Measurements from ENCODE around the gene KCNH5.
"Not testable (repeated sequence)": the region's sequence is repeated elsewhere in the genome, so short reads cannot be mapped to it uniquely, and the experiment has no call there.

The KCNH5 gene

DNA sequence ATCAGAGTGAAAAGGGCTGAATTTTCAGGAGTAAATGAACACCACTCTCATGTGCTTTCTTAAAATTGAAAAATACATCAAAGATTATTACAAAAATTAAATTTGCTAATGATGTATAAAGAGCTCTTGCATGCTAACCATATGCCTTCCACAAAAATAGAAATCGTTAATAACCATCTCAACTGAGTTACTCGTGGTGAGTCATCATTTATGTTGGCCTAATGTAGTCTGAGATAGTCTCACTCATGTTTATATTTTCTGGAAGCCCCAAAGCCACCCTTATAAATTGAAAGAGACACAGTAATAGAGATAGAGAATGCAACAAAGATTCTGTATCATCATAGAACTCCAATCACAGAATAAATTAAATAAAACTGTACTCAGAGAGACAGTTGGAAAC, 131.2 kb downstream of the KCNH5 start:
- no peak for DNase-seq (ENCODE audit: low spot score in 2 of 2)

DNA sequence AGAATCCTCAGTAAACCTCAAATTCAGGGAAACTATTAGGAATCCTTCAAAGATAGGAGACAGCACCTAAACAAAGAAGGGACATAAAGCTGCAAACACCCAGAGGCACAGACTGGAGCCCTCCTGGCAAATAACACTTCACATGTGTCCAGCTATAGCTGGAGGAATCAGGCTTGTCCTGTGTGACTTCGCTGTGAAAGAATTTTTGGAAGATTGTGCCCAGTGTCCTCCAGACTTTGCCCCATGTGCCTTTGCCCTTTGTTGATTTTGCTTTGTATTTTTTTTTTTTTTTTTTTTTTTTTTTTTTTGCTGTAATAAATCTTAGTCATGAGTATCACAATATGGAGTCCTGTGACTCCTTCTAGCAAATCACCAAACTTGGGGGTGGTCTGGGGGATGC, 136.8 kb downstream of the KCNH5 start:
- Mint-ChIP-seq H3K9me3 (peaks cover 6% of the 10 kb centered on the region), H3K4me1 (no peaks in the 10 kb centered on the region), H3K27me3 (no peaks in the 10 kb centered on the region), H3K36me3 (ENCODE audit: insufficient read depth) (no peaks in the 10 kb centered on the region), H3K4me3 (no peak overlapping the region), H3K27ac (ENCODE audit: low read depth) (no peak overlapping the region)
- DNase-seq (ENCODE audit: low spot score in 2 of 2) (no peak), ATAC-seq (replicated peaks; ENCODE audit: extremely low read depth, poor library complexity, severe bottlenecking) (no peak)

More for the DNA sequence above, 131.2 kb downstream of the KCNH5 start:
- no peak overlapping the region for H3K4me3 Mint-ChIP-seq
- no peak for ATAC-seq (replicated peaks; ENCODE audit: extremely low read depth, poor library complexity, severe bottlenecking)
- H3K4me1 Mint-ChIP-seq = no peaks in the 10 kb centered on the region
- no peaks in the 10 kb centered on the region for H3K27me3 Mint-ChIP-seq
- H3K27ac Mint-ChIP-seq (ENCODE audit: low read depth) = no peak overlapping the region
- peaks cover 5% of the 10 kb centered on the region for H3K9me3 Mint-ChIP-seq
- H3K36me3 Mint-ChIP-seq (ENCODE audit: insufficient read depth) = no peaks in the 10 kb centered on the region

DNA sequence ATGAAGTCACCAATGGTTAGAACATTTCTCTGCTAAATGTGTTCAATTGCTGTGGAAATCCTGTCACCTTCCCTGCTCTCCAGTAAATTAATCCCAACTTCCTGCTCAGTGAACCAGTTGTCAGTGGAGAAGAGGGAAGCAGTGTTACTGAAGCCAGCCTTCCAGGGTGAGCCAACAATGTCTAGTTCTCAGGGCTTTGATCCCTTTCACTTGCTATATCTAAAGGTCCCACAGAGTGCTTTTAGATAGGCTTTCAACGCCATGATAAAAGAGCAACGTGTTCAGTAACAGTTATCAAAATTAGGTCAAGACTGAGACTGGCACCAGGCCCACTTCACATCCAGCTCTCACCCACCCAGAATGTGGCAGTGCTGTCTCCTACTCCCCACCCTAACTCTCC, 139.7 kb downstream of the KCNH5 start:
- Mint-ChIP-seq H3K27me3 (no peaks in the 10 kb centered on the region), H3K4me1 (no peaks in the 10 kb centered on the region), H3K9me3 (peaks cover 12% of the 10 kb centered on the region)

DNA sequence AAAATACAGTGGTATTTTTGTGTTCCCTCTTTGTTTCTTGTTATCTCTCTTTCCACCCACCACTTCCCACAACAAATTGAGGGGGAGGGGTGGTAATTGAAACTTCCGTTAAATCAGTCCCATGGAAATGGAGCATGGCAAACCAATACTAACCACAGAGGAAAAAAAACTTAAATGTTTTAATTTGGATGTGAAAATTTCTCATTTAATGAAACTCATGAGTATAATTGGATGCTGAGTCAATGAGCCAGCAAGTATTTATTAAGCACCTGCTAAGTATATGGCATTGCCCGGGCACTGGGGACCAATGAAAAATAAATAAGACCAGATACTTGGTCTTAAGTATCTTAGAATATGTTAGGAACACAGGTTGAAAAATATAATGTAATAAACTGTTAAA, 147.5 kb downstream of the KCNH5 start:
- Mint-ChIP-seq H3K27me3 (no peaks in the 10 kb centered on the region), H3K27ac (ENCODE audit: low read depth) (no peak overlapping the region), H3K9me3 (no peaks in the 10 kb centered on the region), H3K4me3 (no peak overlapping the region), H3K4me1 (no peaks in the 10 kb centered on the region), H3K36me3 (ENCODE audit: insufficient read depth) (no peaks in the 10 kb centered on the region)
- DNase-seq (ENCODE audit: low spot score in 2 of 2) (no peak), ATAC-seq (replicated peaks; ENCODE audit: extremely low read depth, poor library complexity, severe bottlenecking) (no peak)

More for the DNA sequence above, 139.7 kb downstream of the KCNH5 start:
- ATAC-seq (replicated peaks; ENCODE audit: extremely low read depth, poor library complexity, severe bottlenecking) (no peak), DNase-seq (ENCODE audit: low spot score in 2 of 2) (no peak)
- no peak overlapping the region for H3K27ac Mint-ChIP-seq (ENCODE audit: low read depth)
- no peaks in the 10 kb centered on the region for H3K36me3 Mint-ChIP-seq (ENCODE audit: insufficient read depth)
- no peak overlapping the region for H3K4me3 Mint-ChIP-seq

DNA sequence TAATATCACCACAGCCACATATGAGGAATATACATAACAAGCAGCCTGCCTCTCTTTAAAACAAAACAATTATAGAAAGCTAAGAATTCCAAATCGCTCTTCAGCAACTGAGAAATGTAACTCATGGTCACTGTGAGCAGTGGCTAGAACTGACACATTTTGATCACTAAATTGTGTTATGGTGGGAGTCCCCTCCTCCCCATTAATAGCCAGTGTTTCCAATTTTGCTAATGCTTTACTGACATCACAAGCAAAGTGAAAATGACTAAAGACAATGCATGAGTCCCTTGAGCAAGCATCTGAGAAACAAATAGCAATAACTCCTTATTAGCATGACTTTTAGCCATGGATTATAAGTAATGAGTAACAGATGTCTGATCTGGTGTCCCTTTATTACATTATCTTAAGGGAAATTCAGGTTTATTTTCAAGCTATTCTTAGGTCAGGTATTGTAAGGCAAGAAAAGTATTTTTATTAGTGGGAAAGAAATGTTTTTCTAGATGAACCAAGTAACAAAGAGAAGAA, 148.3 kb downstream of the KCNH5 start:
- ATAC-seq (replicated peaks; ENCODE audit: extremely low read depth, poor library complexity, severe bottlenecking) = no peak
- no peaks in the 10 kb centered on the region for H3K27me3 Mint-ChIP-seq
- H3K36me3 Mint-ChIP-seq (ENCODE audit: insufficient read depth) = no peaks in the 10 kb centered on the region
- H3K4me1 Mint-ChIP-seq = no peaks in the 10 kb centered on the region
- no peak overlapping the region for H3K4me3 Mint-ChIP-seq
- no peak overlapping the region for H3K27ac Mint-ChIP-seq (ENCODE audit: low read depth)
- no peaks in the 10 kb centered on the region for H3K9me3 Mint-ChIP-seq
- DNase-seq (ENCODE audit: low spot score in 2 of 2) = no peak

DNA sequence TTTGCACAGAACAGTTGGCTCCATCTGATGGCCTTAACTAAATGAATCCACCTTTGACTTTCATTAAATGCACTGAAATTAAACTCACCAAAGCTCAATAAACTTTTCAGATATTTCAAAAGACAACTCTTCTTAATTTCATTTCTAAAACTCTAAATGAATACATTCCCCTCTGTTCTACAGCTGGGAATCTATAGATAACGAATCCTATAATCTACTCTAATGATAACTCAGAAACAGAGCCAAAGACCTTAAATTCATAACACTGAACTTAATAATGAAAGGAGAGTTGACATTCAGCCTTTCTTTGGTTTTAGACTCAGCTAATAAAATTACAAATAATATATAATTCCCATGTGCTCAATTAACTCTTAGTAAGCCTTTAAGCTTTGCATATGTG, 150.5 kb downstream of the KCNH5 start:
- no peak overlapping the region for H3K4me3 Mint-ChIP-seq
- DNase-seq (ENCODE audit: low spot score in 2 of 2) = no peak
- ATAC-seq (replicated peaks; ENCODE audit: extremely low read depth, poor library complexity, severe bottlenecking) = no peak
- H3K27ac Mint-ChIP-seq (ENCODE audit: low read depth) = no peak overlapping the region
- H3K4me1 Mint-ChIP-seq = no peaks in the 10 kb centered on the region
- H3K27me3 Mint-ChIP-seq = no peaks in the 10 kb centered on the region
- H3K36me3 Mint-ChIP-seq (ENCODE audit: insufficient read depth) = no peaks in the 10 kb centered on the region
- H3K9me3 Mint-ChIP-seq = no peaks in the 10 kb centered on the region

DNA sequence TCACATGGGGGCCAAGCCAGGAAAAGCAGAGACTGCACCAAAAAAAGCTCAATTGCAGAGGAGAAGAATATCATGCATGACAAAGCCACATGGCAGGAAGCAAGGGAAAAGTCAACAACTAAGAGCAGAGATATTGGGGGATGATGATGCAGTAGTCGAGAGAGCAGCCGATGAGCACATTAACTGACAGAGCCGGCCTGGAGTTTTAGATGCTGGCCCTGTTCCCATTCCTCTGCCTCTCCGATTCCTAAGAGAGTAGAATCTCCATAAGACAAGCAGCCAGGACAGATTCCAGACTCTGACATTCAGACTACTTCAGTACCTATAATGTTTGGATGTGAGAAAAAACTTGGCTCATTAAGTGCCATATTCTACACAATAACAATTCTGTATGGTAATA, 155.9 kb downstream of the KCNH5 start:
- no peaks in the 10 kb centered on the region for H3K27me3 Mint-ChIP-seq
- H3K36me3 Mint-ChIP-seq (ENCODE audit: insufficient read depth) = no peaks in the 10 kb centered on the region
- H3K27ac Mint-ChIP-seq (ENCODE audit: low read depth) = no peak overlapping the region
- no peaks in the 10 kb centered on the region for H3K9me3 Mint-ChIP-seq
- no peaks in the 10 kb centered on the region for H3K4me1 Mint-ChIP-seq
- DNase-seq (ENCODE audit: low spot score in 2 of 2) = no peak
- no peak for ATAC-seq (replicated peaks; ENCODE audit: extremely low read depth, poor library complexity, severe bottlenecking)
- H3K4me3 Mint-ChIP-seq = no peak overlapping the region

DNA sequence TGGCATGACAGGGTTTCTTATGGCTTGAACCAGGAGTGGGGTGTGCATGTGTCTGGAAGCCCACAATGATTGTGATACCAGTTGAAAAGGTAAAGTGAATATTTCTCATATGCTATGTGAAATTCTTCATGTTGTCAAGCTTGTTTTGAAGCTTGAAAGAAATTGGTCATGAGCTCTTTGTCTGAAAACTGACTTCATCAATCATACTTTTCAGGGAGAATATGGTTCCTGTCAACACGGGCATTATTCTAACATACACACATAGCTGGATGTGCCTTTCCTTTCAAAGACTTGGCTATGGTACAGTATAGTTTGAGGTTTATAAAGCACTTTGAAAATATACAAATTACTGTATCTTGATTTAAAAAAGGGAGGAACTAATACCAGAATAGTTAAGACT, 158.8 kb downstream of the KCNH5 start:
- Mint-ChIP-seq H3K27me3 (no peaks in the 10 kb centered on the region), H3K36me3 (ENCODE audit: insufficient read depth) (no peaks in the 10 kb centered on the region), H3K9me3 (no peaks in the 10 kb centered on the region), H3K4me3 (no peak overlapping the region), H3K27ac (ENCODE audit: low read depth) (no peak overlapping the region), H3K4me1 (no peaks in the 10 kb centered on the region)
- DNase-seq (ENCODE audit: low spot score in 2 of 2) (no peak), ATAC-seq (replicated peaks; ENCODE audit: extremely low read depth, poor library complexity, severe bottlenecking) (no peak)

DNA sequence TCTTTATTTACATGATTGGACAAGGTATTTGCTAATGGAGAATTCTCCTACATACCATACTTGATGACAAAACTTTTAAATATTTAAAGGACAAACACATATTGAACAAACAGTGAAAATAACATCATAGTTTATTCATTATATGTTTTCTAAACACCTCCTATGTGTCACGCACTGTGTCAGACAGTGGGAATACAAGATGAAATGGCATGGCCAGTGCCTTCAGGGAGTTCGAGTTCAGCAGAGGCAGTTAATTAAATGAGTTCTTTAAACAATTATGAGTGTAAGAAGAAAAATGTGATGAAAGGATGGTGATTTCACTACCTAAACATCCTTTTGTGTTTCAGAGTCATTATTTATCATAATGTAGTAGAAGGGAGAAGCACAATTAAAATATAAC, 159.8 kb downstream of the KCNH5 start:
- Mint-ChIP-seq H3K4me3 (no peak overlapping the region), H3K9me3 (no peaks in the 10 kb centered on the region), H3K27me3 (no peaks in the 10 kb centered on the region), H3K27ac (ENCODE audit: low read depth) (no peak overlapping the region), H3K36me3 (ENCODE audit: insufficient read depth) (no peaks in the 10 kb centered on the region), H3K4me1 (no peaks in the 10 kb centered on the region)
- no peak for ATAC-seq (replicated peaks; ENCODE audit: extremely low read depth, poor library complexity, severe bottlenecking)
- no peak for DNase-seq (ENCODE audit: low spot score in 2 of 2)

DNA sequence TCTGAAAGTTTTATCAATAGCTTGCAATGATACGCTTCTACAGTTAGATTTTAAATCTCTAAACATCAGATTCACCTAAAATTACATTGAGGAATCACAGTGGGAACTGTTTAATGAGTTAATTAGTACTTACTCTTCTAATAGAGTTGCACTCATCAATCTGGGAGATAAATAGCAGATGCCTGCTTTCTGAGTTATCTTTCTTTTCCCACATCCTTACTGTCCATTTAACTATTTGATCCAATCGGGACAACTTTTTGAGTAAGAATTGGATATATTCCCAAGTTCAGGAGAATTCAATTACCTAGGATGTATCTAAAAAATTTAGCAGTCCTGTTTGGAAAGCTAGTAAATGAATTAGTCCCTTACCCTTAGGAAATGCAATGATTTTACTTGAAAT, 162.3 kb downstream of the KCNH5 start:
- Mint-ChIP-seq H3K27me3 (no peaks in the 10 kb centered on the region), H3K4me1 (no peaks in the 10 kb centered on the region), H3K4me3 (no peak overlapping the region), H3K27ac (ENCODE audit: low read depth) (no peak overlapping the region), H3K36me3 (ENCODE audit: insufficient read depth) (no peaks in the 10 kb centered on the region), H3K9me3 (no peaks in the 10 kb centered on the region)
- no peak for DNase-seq (ENCODE audit: low spot score in 2 of 2)
- ATAC-seq (replicated peaks; ENCODE audit: extremely low read depth, poor library complexity, severe bottlenecking) = no peak

DNA sequence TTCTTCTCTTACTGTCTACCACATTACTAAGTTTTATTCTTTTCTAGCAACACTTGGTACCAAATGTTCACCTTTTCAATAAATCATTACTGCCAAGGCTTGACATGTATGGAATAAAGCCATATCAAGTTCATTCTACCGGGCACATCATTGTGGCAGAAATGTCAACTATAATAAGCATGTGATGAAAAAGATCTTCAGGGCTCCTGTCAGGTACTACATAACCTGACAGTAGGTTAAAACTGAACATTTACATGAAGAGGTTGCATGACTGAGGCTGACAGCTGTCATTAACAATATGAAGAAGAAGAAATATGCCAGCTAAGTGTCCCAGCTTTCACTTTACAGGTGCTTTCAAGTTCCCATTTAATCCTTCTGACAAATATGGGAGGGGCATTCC, 178.9 kb downstream of the KCNH5 start:
- DNase-seq (ENCODE audit: low spot score in 2 of 2) (no peak), ATAC-seq (replicated peaks; ENCODE audit: extremely low read depth, poor library complexity, severe bottlenecking) (no peak)
- Mint-ChIP-seq H3K9me3 (peaks cover 27% of the 10 kb centered on the region), H3K36me3 (ENCODE audit: insufficient read depth) (no peaks in the 10 kb centered on the region), H3K27me3 (no peaks in the 10 kb centered on the region), H3K4me1 (no peaks in the 10 kb centered on the region), H3K4me3 (no peak overlapping the region), H3K27ac (ENCODE audit: low read depth) (no peak overlapping the region)

DNA sequence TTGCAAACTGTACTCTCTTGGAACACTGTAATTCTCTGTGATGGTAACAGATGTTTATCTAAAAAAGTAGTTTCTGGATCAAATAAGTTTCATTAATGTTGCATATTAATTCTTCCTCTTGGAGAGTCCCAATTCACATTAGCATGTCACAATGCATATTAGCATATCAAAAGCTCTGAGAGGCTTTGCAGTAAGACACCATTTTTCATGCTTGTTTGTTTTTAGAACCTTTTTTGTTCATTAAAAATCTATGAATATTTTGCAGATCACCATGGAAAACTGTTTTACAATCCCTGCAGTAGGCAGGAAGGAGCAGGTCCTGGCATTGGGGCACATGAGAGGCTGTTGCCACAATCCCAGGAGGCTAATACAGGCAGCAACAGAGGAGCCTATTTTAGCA, 180.7 kb downstream of the KCNH5 start:
- Mint-ChIP-seq H3K27me3 (no peaks in the 10 kb centered on the region), H3K27ac (ENCODE audit: low read depth) (no peak overlapping the region), H3K9me3 (peaks cover 27% of the 10 kb centered on the region), H3K4me3 (no peak overlapping the region), H3K36me3 (ENCODE audit: insufficient read depth) (no peaks in the 10 kb centered on the region), H3K4me1 (no peaks in the 10 kb centered on the region)
- ATAC-seq (replicated peaks; ENCODE audit: extremely low read depth, poor library complexity, severe bottlenecking) (no peak), DNase-seq (ENCODE audit: low spot score in 2 of 2) (no peak)

DNA sequence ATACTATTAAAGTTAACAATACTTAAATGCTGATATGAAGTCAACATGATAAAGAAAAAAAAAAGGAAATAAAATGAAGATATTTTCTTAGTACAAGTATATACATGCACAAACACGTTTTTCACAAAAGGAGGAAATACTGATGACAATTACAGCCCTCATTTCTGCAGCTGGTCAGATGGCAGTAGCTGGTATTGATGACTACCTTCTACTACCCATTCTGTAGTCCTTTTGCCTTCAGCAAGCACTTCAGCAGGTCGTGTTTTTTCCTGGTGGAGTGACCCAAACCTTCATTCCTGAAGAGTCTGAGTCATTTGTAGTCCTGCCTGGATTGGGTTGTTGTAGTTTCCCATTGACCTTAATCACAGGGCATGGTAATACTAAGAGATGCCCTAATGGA, 187.2 kb downstream of the KCNH5 start:
- not testable (repeated sequence) for ATAC-seq (replicated peaks; ENCODE audit: extremely low read depth, poor library complexity, severe bottlenecking)

DNA sequence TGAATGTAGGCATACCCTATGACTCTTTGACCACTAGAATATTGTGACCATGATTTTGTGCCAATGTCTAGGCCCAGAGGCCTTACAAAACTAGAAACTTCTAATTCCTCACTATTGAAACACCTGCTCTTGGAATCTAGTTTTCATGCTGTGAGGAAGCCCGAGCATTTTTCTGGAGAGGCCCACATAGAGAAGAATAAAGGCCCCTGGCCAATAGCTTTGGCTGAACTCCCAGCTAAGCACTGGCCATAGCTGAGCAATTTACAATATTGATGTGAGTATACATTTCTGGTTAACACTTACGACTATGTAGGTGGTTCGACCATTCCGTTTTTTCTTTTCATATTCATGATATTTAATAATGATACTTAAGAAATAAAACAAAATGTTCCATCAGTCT, 190.3 kb downstream of the KCNH5 start:
- no peak for DNase-seq (ENCODE audit: low spot score in 2 of 2)
- H3K27me3 Mint-ChIP-seq = no peaks in the 10 kb centered on the region
- peaks cover 8% of the 10 kb centered on the region for H3K9me3 Mint-ChIP-seq
- no peaks in the 10 kb centered on the region for H3K36me3 Mint-ChIP-seq (ENCODE audit: insufficient read depth)
- no peaks in the 10 kb centered on the region for H3K4me1 Mint-ChIP-seq
- no peak overlapping the region for H3K4me3 Mint-ChIP-seq
- ATAC-seq (replicated peaks; ENCODE audit: extremely low read depth, poor library complexity, severe bottlenecking) = no peak
- no peak overlapping the region for H3K27ac Mint-ChIP-seq (ENCODE audit: low read depth)

More for the DNA sequence above, 187.2 kb downstream of the KCNH5 start:
- H3K27ac Mint-ChIP-seq (ENCODE audit: low read depth); H3K4me1 Mint-ChIP-seq; H3K36me3 Mint-ChIP-seq (ENCODE audit: insufficient read depth); H3K4me3 Mint-ChIP-seq; DNase-seq (ENCODE audit: low spot score in 2 of 2); H3K27me3 Mint-ChIP-seq: not testable (repeated sequence)
- H3K9me3 Mint-ChIP-seq = peaks cover 15% of the 10 kb centered on the region
